Measurements from ENCODE around the gene CCDC93.

DNA sequence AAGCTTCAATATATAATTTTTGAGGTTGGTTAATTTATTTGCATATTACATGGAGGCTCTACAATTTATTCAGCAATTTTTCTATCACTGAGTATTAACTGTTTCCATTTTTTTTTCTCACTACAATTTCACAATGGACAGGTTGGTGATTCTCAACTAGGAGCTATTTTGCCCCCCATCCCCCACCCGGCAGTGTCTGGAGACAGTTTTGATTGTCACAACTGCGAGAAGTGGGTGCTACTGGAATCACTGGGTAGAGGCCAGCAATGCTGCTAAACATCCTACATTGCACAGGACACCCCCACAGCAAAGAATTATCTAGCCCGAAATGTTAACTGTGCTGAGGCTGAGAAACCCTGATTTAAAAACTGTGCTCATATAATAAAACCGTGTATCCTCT lies 82.6 kb downstream of the CCDC93 start:
- no peak for TF ChIP-seq POLR2A (IDR thresholded peaks at IDR 0.05; ENCODE audit: low read depth, low read length)
- no peak for TF ChIP-seq MAFK (IDR thresholded peaks at IDR 0.05; ENCODE audit: low read depth, low read length)
- TF ChIP-seq CTCF (conservative IDR thresholded peaks at IDR 0.05; ENCODE audit: low read depth, low read length) = no peak
- TF ChIP-seq ELK1 (IDR thresholded peaks at IDR 0.05; ENCODE audit: borderline replicate concordance, low read depth, low read length) = no peak

Measured in IMR-90 (cell line).